Measurements from ENCODE around the gene PGS1.

The PGS1 gene

DNA sequence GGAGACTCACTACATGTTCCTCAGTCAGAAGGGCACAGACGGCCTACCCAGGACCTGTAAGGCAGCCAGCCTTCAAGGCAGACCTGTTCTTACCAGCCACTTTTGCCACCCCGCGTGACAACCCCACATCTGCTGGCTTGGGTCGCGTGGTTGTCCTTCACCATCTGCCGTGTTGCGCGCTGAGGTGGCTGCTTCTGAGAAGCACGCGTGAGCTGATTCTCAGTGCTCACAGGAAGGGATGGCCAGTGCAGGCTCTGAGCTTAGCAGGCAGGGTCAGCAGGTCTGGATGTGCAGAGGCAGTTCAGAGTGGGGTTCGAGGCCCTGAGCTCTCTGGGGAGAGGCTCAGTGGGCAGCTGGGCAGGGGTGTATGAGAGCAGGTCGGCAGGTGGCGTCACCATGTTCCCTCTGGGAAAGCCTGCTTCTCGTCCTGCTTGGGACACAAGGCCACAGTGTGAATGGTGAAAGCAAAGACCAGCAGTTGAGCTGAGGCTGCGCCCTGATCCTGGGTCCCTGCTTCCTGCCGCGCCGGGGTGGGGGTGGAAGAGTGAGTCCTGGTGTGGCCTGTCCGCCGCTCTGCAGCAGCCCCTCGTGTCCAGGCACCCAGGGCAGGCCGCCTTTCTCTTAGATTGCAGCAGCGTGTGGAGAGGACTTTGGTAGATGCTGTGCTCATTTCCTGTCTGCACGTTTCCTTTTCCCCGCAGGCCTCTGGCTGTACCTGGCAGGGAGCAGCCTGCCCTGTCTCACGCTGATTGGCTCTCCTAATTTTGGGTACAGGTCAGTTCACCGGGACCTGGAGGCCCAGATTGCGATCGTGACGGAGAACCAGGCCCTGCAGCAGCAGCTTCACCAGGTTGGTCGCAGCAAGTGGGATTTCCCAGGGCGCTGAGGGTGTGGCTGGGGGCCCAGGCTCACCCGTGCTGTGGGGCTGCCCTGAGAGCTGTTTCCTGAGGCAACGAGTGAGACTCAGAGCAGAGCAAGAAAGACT lies 36.0 kb downstream of the PGS1 start:
- Mint-ChIP-seq H3K4me3 (peak overlapping the region; percentile 87), H3K36me3 (ENCODE audit: low read depth) (peaks cover 49% of the 10 kb centered on the region), H3K27ac (peak overlapping the region; percentile 98), H3K4me1 (ENCODE audit: low read depth) (peaks cover 76% of the 10 kb centered on the region), H3K27me3 (ENCODE audit: low read depth) (no peaks in the 10 kb centered on the region), H3K9me3 (no peaks in the 10 kb centered on the region)

DNA sequence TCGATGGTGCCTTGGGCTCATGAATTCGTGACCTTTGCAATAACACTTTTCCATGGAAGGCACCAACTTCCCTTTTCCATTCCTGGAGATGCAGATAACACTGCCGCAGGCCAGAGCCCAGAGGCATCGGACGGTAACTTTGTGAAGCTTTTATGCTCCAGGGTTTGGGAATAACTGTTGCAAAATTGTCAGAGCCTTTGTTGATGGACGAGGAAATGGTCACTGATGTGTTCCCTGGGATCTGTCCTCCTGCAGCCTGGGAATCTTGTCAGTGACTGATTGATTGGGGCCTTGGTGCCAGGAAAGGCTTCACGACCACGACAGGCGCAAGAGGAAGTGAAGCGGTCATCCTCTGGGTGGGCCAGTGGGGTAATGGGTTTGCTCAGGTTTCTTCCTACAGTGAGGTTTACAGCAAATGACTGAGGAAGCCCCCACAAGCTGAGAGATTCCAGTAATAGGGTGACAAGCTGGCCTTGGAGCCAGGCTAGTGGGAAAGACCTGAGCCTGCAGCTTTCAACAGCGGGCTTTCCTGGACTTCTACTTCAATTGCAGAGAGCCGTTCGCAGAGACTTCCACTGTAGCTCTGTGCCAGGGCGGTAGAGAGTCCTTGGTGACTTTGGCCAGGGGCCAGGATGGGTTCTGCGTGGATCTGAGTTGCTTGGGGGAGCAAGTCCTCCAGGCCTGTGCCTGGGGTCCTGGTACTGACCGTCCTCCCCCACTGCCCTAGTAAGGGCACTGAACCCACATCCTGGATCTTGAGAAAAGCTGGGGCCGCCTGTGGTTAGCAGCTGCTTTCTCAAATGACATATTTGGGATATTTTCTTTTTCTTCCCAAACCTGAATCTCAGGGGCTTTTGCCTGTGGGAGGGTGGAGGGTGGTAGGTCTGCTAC lies 37.6 kb downstream of the PGS1 start:
- H3K4me3 Mint-ChIP-seq, result peak overlapping the region; percentile 87
- H3K9me3 Mint-ChIP-seq, result no peaks in the 10 kb centered on the region
- H3K4me1 Mint-ChIP-seq (ENCODE audit: low read depth), result peaks cover 80% of the 10 kb centered on the region
- no peaks in the 10 kb centered on the region for H3K27me3 Mint-ChIP-seq (ENCODE audit: low read depth)
- peaks cover 56% of the 10 kb centered on the region for H3K36me3 Mint-ChIP-seq (ENCODE audit: low read depth)
- peak overlapping the region; percentile 98 for H3K27ac Mint-ChIP-seq

DNA sequence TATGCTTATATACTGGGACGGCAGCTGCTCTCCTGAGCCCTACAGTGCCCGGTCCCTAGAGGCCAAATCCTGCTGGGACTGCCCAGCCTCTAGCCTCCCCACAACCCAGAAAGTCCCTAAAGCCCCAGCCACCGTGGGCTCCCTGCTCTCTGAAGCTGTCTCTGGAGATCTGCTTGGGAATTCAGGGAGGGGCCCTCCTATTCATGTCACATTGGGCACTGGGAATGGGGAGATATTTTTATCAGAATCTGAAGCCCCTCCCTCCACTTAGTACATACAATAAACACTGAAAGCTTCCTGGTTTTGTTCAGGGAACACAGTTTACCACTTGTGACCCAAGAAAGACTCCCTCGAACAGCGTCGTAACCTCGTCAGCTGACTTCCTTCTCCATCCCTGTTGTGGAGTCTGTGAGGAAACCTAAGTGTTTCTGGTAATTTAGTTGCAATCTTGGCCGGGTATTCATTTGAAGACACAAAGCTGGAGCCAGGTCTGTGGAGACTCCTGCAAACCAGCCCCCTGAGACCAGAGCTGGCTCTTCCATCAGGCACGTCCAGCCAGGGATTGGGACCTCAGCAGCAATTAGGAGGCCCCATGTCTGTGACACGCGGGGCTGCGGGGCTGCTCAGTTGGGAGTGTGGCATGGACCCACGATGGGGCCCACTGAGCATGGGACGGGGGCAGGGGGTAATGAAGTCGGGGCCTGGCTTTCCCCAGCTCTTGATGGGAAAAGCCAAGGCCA lies 38.5 kb downstream of the PGS1 start:
- Mint-ChIP-seq H3K4me1 (ENCODE audit: low read depth) (peaks cover 81% of the 10 kb centered on the region), H3K36me3 (ENCODE audit: low read depth) (peaks cover 61% of the 10 kb centered on the region), H3K9me3 (no peaks in the 10 kb centered on the region), H3K4me3 (peak overlapping the region; percentile 87), H3K27me3 (ENCODE audit: low read depth) (no peaks in the 10 kb centered on the region), H3K27ac (peak overlapping the region; percentile 98)

DNA sequence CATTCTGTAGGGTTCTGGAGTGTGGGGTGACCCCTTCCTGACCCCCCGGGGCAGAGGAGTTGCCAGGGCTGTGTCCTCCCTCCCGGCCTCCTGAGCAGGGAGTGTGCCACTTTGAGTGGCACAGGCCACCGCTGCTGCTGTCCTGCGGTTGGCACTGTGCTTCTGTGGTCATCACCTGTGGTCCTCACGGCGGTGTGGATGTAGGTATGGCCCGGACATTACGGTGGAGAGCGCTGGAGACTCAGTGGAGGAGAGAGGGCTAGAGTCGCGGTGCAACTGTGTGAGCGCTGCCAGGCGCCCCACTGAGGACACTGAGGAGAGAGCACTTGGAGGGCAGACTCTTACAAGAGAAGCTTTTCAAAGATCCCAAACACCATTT lies 39.1 kb downstream of the PGS1 start:
- H3K9me3 Mint-ChIP-seq, result no peaks in the 10 kb centered on the region
- no peaks in the 10 kb centered on the region for H3K27me3 Mint-ChIP-seq (ENCODE audit: low read depth)
- peak overlapping the region; percentile 87 for H3K4me3 Mint-ChIP-seq
- H3K36me3 Mint-ChIP-seq (ENCODE audit: low read depth), result peaks cover 62% of the 10 kb centered on the region
- peak overlapping the region; percentile 98 for H3K27ac Mint-ChIP-seq
- peaks cover 78% of the 10 kb centered on the region for H3K4me1 Mint-ChIP-seq (ENCODE audit: low read depth)

DNA sequence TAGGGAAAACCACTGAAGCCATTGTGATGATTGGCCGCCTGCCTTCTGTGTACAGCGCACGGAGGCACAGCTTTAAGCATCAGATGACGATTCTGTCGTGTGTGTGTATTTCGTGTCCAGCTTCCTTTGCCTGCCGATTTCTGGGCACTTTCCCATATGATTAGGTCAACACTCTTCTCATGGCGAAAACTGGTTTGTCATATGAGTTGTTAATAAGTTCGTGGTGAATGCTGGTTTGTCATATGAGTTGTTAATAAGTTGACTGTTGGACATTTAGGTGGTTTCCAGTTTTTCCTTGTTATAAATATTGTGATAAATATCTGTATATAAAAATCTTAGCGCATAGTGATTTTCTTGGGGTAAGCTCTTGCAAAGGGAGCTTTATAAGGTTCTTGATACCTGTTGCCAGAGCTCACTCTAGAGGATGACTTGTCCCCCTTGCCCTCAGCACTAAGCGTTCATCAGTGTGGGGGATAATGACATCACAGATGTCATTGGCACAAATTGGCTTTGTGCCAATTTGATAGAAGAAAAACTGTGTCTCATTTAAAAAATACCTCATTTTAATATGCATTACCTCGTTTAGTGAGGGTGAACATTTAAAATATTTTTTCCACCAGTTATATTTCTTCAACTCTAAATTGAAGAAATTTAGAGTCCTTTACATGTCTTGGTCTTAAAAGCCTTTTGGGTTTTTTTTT lies 40.0 kb downstream of the PGS1 start:
- H3K4me3 Mint-ChIP-seq, result peak overlapping the region; percentile 15
- H3K27me3 Mint-ChIP-seq (ENCODE audit: low read depth), result no peaks in the 10 kb centered on the region
- H3K36me3 Mint-ChIP-seq (ENCODE audit: low read depth), result peaks cover 61% of the 10 kb centered on the region
- H3K4me1 Mint-ChIP-seq (ENCODE audit: low read depth), result peaks cover 71% of the 10 kb centered on the region
- H3K9me3 Mint-ChIP-seq, result no peaks in the 10 kb centered on the region
- H3K27ac Mint-ChIP-seq, result no peak overlapping the region

DNA sequence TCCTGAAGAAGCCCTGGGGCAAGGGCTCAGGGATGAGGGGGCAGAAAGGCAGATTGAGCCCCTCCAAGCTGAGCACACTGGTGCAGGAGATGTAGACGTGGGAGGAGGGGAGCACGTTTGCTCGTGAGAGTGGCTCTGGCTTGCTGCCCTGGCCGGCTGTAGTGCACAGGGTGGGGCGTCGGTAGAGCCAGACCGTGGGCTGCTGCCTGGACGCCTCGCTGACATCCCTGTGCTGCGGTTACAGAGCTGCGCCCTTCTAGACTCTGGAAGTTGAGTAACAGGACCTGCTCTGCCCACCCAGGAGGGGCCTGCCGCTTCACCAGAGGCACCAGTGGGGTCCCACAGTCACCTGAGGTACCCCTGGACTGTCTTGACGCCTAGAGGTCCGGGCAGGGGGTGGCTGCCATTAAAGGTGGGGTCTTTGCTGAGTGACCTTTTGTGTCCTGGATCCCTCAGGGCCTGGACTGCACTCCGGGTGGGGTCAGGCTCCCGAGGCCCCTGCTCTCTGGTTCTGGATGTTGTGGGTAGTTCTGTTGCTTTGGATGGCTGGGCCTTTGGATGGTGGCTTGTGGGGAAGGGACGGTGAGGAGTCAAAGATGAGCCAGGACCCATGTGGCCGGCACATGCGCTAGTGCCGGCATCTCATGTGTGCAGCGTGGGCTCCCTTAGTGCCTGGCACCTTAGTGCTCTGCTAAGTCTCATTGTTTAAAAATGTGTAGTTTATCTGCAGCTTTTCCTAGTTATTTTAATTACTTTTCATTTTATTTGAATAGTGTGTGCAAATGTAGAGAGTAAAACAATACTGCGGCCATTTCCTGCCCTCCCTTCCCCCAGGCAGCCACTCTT lies 41.7 kb downstream of the PGS1 start:
- Mint-ChIP-seq H3K27ac (peak overlapping the region; percentile 58), H3K36me3 (ENCODE audit: low read depth) (peaks cover 60% of the 10 kb centered on the region), H3K9me3 (no peaks in the 10 kb centered on the region), H3K4me3 (no peak overlapping the region), H3K27me3 (ENCODE audit: low read depth) (no peaks in the 10 kb centered on the region), H3K4me1 (ENCODE audit: low read depth) (peaks cover 58% of the 10 kb centered on the region)

DNA sequence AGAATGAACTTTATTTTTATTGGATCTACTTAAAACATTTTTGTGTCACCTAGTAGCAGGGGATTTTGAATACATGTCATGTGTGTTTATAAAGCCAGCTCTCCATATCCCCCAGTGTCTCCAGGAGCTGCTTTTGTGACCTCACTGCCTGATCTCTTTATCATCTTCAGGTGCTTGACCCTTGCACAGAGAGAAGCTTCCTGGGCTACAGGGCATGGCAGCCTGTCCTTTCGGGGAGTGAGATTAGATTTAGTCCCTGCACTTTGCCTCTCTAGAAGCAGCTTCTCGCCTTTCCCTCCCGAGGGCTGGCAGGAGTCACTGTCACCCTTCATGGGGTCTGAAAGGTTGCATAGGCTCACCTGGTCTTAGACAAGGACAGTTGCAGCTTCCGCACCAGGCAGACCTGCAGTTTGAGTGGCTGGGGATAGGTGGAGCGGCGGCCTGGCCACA lies 42.7 kb downstream of the PGS1 start:
- Mint-ChIP-seq H3K9me3 (no peaks in the 10 kb centered on the region), H3K36me3 (ENCODE audit: low read depth) (peaks cover 56% of the 10 kb centered on the region)

DNA sequence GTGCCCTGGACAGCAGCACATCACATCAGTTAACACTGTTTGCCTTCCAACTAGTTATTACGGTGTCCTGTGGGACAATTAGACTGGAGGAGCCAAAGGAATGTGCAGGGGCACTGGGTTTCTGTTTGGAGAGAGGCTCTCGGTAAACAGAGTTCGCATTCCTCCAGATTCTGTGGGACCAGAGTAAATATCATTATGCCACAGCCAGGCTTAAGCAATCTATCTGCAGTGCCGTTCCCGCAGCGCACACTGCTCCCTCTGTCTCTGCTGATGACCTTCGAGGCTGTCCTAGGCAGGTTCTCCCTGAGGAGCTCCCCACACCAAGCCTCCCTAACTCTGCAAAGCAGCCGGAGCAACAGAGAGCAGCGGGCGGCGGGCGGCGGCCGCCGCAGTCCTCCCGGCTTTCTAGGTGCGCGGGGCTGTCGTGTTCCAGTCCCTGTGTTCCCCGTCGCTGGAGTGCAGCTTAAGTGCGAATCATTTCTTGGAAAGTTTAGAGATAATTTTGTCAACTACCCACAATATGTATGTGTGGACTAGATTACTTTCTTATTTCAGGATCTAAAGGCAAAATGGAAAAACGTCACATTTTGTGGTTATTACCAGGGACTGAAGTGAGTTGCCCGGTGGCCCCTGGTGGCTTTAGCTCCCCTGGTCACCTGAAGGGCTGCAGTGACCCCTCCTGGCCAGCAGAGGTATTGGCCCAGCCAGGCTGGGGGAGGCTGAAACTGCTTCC lies 43.3 kb downstream of the PGS1 start:
- no peaks in the 10 kb centered on the region for H3K9me3 Mint-ChIP-seq
- no peaks in the 10 kb centered on the region for H3K27me3 Mint-ChIP-seq (ENCODE audit: low read depth)
- peaks cover 51% of the 10 kb centered on the region for H3K36me3 Mint-ChIP-seq (ENCODE audit: low read depth)
- H3K4me1 Mint-ChIP-seq (ENCODE audit: low read depth), result peaks cover 45% of the 10 kb centered on the region
- H3K4me3 Mint-ChIP-seq, result peak overlapping the region; percentile 14
- peak overlapping the region; percentile 71 for H3K27ac Mint-ChIP-seq

More for the DNA sequence above, 42.7 kb downstream of the PGS1 start:
- H3K27me3 Mint-ChIP-seq (ENCODE audit: low read depth), result no peaks in the 10 kb centered on the region
- no peak overlapping the region for H3K4me3 Mint-ChIP-seq
- H3K4me1 Mint-ChIP-seq (ENCODE audit: low read depth), result peaks cover 50% of the 10 kb centered on the region
- peak overlapping the region; percentile 58 for H3K27ac Mint-ChIP-seq

DNA sequence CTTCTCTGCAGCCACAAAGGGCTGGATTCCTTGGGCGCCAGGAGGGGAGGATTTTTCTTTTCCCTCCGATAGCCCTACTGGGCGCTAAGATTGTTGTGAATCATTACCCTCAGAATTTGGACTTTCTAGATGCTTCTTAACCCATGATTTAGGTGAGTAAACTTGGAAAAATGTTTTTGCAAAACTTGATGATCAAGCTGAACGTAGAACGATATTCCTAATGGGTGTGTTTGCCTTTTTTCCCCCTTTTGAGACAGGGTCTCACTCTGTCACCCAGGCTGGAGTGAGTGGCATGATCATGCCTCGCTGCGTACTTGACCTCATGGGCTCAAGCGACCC lies 43.8 kb downstream of the PGS1 start:
- Mint-ChIP-seq H3K4me3 (peak overlapping the region; percentile 14), H3K27me3 (ENCODE audit: low read depth) (no peaks in the 10 kb centered on the region), H3K4me1 (ENCODE audit: low read depth) (peaks cover 40% of the 10 kb centered on the region), H3K36me3 (ENCODE audit: low read depth) (peaks cover 48% of the 10 kb centered on the region), H3K27ac (peak overlapping the region; percentile 65), H3K9me3 (no peaks in the 10 kb centered on the region)

DNA sequence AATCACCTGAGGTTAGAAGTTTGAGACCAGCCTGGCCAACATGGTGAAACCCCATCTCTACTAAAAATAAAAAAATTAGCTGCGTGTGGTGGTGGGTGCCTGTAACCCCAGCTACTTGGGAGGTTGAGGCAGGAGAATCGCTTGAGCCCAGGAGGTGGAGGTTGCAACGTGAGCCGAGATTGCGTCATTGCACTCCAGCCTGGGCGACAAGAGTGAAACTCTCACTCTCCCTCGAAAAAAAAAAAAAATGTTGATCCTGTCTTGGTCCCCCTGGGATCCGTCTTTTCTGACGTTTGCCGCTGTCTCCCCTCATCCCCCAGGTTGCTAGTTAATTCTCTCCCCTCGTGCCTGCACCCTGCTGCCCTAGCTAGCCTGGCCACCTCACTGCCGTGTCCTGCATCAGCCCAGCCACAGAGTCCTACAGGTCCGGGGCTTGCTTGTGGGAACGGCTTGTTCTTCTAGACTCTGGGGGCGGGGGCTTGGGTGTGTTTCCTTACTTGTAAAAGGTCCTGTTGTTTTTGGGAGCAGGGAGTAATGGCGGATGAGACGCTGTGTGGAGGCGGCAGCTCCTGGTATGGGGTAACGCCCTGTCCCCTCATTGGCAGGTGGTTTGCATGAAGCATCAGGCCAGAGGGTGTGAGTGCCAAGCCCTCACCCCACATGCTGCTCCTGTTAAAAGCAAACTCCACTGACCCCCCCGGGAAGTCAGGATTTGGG lies 44.6 kb downstream of the PGS1 start:
- Mint-ChIP-seq H3K4me3 (no peak overlapping the region), H3K27me3 (ENCODE audit: low read depth) (no peaks in the 10 kb centered on the region), H3K36me3 (ENCODE audit: low read depth) (peaks cover 46% of the 10 kb centered on the region), H3K27ac (peak overlapping the region; percentile 26), H3K4me1 (ENCODE audit: low read depth) (peaks cover 35% of the 10 kb centered on the region), H3K9me3 (no peaks in the 10 kb centered on the region)

DNA sequence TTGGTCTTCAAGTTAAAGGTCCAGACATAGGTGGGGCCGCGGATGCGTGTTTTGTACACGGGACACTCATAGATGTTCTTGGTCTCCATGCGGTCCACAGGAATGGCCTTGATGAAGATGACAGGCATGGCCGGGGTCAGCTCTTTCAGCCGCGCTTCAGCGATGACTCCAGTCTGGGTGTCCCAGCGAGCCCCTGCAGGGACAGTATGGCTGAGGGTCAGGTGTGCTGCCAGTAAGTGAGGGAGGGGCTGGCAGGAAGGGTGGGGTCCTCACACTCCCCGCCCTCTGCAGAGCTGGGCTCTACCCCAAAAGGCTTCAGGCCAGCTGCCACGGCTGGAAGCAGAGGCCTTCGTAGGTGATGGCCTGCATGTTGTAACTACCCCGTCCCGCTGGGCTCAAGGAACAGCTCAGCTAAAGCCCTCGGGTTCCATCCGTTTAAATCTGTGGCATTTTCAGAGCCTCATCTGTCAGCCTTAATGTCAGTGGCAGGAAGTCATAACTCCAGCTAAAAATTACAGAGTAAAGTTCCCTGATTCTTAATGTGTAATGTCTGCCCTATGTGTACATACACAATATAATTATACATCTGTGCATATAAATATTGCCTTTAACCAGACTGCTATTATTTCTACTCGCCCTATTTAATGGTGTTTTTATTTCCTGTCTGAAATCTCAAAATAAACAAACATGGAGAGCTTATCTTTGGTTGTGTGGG lies 45.7 kb downstream of the PGS1 start:
- Mint-ChIP-seq H3K27me3 (ENCODE audit: low read depth) (no peaks in the 10 kb centered on the region), H3K36me3 (ENCODE audit: low read depth) (peaks cover 50% of the 10 kb centered on the region), H3K9me3 (no peaks in the 10 kb centered on the region), H3K4me3 (no peak overlapping the region), H3K27ac (peak overlapping the region; percentile 24), H3K4me1 (ENCODE audit: low read depth) (peaks cover 32% of the 10 kb centered on the region)

DNA sequence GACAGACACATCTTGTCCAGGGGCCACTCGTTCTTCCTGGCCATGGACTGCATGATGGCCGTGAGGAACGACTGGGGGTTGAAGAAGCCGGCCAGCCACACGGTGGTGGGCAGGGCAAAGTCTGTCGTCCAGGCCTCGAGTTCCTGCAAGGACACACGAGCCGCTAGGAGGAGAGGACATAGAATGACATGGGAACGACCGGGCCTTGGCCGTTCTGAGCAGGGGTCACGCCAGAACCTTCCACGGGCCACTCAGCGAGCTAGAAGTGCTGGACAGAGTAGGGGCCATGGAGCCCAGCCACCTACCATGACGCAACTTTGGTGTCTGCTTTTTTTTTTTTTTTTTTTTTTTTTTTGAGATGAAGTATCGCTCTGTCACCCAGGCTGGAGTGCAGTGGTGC lies 47.0 kb downstream of the PGS1 start:
- H3K27me3 Mint-ChIP-seq (ENCODE audit: low read depth), result no peaks in the 10 kb centered on the region
- no peak overlapping the region for H3K4me3 Mint-ChIP-seq
- no peak overlapping the region for H3K27ac Mint-ChIP-seq
- peaks cover 21% of the 10 kb centered on the region for H3K4me1 Mint-ChIP-seq (ENCODE audit: low read depth)
- peaks cover 50% of the 10 kb centered on the region for H3K36me3 Mint-ChIP-seq (ENCODE audit: low read depth)
- H3K9me3 Mint-ChIP-seq, result no peaks in the 10 kb centered on the region

Data from T-helper 1 cell treated with Interleukin-12 subunit alpha and Interleukin-12 subunit beta and Interleukin-4 antibody, amounts not matched to agents 30 μg/mL and 1 μg/mL, for 36 hours (primary cell).